GM13977 (cell line): Measurements from ENCODE around the gene PDE8A.

Source experiments
- DNase-seq: peaks from one replicate; pipeline ENCODE4 v3.0.0; 2012; ENCODE audit warnings: low spot score
- in situ Hi-C: fragments of 300-500 bp; cut with MboI; formaldehyde crosslinking; loops from one replicate; pipeline ENCODE4 v1.12.0; 2022; ENCODE audit warnings: low sequenced_read_pairs, low pct_unique_long_range_greater_than_20kb, mixed read lengths, inconsistent platforms; ENCODE audit not compliant: unreplicated experiment
- TF ChIP-seq, protein P1 (sequence below): IDR thresholded peaks from 2 replicates; pipeline ENCODE4 v1.5.1; 2012; ENCODE audit warnings: mild to moderate bottlenecking, control low read depth; ENCODE audit not compliant: insufficient read depth; ENCODE audit errors: extremely low read depth, missing control alignments

PDE8A gene

DNA sequence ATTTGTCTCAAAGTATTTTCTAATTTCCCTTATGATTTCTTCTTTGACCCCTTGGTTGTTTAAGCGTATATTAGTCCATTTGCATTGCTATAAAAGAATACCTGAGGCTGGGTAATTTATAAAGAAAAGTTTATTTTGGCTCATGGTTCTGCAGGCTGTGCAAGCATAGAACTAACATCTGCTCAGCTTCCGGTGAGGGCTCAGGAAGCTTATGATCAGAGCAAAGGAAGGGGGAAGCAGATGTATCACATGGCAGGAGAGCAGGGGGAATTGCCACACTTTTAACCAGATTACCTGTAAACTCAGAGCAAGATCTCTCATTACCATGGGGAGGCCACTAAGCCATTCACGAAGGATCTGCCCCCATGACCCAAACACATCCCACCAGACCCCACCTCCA lies 148.2 kb downstream of the PDE8A start:
- in situ Hi-C loops = loop anchor here (25.0 kb wide), 1 partner anchor 168 kb away; no protein-coding TSS in a partner anchor
- DNase-seq = no peak
- TF ChIP-seq, protein P1, sequence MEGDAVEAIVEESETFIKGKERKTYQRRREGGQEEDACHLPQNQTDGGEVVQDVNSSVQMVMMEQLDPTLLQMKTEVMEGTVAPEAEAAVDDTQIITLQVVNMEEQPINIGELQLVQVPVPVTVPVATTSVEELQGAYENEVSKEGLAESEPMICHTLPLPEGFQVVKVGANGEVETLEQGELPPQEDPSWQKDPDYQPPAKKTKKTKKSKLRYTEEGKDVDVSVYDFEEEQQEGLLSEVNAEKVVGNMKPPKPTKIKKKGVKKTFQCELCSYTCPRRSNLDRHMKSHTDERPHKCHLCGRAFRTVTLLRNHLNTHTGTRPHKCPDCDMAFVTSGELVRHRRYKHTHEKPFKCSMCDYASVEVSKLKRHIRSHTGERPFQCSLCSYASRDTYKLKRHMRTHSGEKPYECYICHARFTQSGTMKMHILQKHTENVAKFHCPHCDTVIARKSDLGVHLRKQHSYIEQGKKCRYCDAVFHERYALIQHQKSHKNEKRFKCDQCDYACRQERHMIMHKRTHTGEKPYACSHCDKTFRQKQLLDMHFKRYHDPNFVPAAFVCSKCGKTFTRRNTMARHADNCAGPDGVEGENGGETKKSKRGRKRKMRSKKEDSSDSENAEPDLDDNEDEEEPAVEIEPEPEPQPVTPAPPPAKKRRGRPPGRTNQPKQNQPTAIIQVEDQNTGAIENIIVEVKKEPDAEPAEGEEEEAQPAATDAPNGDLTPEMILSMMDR = no peak

DNA sequence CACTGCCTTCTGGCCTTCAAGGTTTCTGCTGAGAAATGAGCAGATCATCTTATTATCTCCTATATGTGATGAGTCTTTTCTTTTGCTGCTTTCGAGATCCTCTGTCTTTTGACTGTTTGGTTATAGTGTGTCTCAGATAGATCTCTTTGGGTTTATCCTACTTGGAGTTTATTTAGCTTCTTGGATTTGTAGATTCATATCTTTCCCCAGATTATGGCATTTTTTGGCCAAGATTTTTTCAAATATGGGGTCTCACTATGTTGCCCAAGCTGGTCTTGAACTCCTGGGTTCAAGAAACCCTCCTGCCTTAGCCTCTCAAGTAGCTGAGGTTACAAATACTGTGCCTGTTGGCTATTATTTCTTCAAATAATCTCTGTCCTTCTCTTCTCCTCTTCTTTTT lies 150.3 kb downstream of the PDE8A start:
- TF ChIP-seq, protein P1 = no peak
- no peak for DNase-seq
- in situ Hi-C loops = loop anchor here (25.0 kb wide), 1 partner anchor 170 kb away; no protein-coding TSS in a partner anchor

DNA sequence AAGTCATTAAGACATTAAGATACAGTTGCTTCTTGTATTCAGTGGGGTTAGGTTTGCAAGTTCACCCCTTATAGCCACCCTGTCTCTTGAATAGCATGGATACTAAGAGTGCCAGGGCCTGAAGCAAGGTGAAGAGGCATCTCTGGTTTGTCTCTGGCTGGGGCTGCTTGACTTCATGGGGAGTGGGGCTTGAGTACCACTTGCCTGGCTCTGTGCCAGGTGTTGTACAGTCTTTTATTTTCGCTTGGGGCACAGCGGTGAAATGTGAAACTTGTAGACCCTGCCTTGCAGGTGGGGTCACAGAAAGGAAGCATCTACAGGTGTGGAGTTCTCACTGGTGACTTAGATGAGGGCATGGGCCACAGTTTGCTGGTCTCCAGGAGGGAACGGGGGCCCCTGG lies 152.1 kb downstream of the PDE8A start:
- DNase-seq = no peak
- in situ Hi-C loops = loop anchor here (25.0 kb wide), 1 partner anchor 171 kb away; no protein-coding TSS in a partner anchor
- TF ChIP-seq, protein P1 = no peak

DNA sequence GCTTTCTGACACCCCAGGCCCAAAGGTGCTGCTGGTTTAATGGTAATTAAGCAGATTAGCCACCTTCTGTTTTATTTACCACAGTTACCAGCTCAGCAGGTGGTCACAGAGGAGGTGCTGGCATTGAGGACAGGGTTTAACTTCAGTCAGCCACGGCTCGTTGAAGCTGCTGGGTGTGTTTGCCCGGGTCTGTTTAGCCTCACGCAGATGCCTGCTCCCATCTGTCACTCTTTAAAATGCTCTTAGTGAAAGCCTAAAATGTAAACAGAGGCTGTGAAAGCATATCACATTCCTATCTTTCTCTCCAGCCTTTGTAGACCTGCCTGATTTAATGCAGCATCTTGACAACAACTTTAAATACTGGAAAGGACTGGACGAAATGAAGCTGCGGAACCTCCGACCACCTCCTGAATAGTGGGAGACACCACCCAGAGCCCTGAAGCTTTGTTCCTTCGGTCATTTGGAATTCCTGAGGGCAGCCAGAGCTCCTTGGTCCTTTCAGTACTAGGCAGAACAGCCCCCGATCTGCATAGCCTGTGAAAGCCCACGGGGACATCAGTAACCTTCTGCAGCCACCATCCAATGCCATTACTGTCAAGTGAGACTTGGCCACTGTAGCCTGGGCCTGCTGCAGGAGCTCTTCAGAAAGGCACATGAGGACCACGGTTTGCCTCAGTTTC lies 156.0 kb downstream of the PDE8A start:
- TF ChIP-seq, protein P1 = no peak
- no peak for DNase-seq
- in situ Hi-C loops = loop anchor here (25.0 kb wide), 1 partner anchor 175 kb away; no protein-coding TSS in a partner anchor

DNA sequence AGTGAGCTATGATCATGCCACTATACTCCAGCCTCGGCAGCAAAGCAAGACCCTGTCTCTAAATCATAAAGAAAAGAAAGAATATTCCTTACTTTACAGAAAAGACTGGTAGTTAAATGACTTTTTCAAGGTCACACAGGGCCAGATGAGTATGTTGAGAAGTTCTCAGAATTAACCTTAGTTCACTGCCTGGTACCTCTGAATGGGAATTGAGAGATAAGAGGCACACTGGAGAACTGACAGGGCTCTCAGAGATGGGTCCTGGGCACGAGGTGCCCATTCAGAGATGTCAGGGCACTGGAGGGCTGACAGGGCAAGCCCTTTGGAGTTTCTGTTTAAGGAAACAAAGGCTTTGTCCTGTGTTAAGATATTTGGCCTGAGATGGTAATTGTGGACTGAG lies 157.7 kb downstream of the PDE8A start:
- TF ChIP-seq, protein P1 = no peak
- no peak for DNase-seq
- in situ Hi-C loops = loop anchor here (25.0 kb wide), 1 partner anchor 177 kb away; no protein-coding TSS in a partner anchor

DNA sequence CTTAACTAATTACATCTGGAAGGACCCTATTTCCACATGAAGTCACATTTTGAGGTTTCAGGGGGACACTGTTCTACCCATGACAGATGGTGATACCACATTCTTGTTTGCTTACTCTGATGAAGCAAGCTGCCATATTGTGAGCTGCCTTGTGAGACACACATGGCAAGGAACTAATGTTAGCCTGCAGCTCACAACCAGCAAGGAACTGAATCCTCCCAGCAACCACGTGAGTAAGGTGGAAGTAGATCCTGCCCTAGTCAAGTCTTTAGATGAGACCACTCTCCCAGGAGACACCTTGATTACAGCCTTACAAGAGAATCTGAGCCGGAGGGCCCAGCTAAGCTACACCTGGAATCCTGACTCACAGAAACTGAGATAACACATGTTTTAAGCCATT lies 160.1 kb downstream of the PDE8A start:
- TF ChIP-seq, protein P1 = no peak
- in situ Hi-C loops = loop anchor here (25.0 kb wide), 1 partner anchor 179 kb away; no protein-coding TSS in a partner anchor
- no peak for DNase-seq
